COR-L47 (cell line): ENCODE measurements around the gene DLEC1.
A peak's percentile ranks its signal among the peaks of the same experiment; 100 is the strongest.

Experiments
- DNase-seq: peaks from one replicate; lab custom pipeline; 2025; lab: John Stamatoyannopoulos, UW

Gene DLEC1, protein sequence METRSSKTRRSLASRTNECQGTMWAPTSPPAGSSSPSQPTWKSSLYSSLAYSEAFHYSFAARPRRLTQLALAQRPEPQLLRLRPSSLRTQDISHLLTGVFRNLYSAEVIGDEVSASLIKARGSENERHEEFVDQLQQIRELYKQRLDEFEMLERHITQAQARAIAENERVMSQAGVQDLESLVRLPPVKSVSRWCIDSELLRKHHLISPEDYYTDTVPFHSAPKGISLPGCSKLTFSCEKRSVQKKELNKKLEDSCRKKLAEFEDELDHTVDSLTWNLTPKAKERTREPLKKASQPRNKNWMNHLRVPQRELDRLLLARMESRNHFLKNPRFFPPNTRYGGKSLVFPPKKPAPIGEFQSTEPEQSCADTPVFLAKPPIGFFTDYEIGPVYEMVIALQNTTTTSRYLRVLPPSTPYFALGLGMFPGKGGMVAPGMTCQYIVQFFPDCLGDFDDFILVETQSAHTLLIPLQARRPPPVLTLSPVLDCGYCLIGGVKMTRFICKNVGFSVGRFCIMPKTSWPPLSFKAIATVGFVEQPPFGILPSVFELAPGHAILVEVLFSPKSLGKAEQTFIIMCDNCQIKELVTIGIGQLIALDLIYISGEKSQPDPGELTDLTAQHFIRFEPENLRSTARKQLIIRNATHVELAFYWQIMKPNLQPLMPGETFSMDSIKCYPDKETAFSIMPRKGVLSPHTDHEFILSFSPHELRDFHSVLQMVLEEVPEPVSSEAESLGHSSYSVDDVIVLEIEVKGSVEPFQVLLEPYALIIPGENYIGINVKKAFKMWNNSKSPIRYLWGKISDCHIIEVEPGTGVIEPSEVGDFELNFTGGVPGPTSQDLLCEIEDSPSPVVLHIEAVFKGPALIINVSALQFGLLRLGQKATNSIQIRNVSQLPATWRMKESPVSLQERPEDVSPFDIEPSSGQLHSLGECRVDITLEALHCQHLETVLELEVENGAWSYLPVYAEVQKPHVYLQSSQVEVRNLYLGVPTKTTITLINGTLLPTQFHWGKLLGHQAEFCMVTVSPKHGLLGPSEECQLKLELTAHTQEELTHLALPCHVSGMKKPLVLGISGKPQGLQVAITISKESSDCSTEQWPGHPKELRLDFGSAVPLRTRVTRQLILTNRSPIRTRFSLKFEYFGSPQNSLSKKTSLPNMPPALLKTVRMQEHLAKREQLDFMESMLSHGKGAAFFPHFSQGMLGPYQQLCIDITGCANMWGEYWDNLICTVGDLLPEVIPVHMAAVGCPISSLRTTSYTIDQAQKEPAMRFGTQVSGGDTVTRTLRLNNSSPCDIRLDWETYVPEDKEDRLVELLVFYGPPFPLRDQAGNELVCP (N-terminal part only)

DNA sequence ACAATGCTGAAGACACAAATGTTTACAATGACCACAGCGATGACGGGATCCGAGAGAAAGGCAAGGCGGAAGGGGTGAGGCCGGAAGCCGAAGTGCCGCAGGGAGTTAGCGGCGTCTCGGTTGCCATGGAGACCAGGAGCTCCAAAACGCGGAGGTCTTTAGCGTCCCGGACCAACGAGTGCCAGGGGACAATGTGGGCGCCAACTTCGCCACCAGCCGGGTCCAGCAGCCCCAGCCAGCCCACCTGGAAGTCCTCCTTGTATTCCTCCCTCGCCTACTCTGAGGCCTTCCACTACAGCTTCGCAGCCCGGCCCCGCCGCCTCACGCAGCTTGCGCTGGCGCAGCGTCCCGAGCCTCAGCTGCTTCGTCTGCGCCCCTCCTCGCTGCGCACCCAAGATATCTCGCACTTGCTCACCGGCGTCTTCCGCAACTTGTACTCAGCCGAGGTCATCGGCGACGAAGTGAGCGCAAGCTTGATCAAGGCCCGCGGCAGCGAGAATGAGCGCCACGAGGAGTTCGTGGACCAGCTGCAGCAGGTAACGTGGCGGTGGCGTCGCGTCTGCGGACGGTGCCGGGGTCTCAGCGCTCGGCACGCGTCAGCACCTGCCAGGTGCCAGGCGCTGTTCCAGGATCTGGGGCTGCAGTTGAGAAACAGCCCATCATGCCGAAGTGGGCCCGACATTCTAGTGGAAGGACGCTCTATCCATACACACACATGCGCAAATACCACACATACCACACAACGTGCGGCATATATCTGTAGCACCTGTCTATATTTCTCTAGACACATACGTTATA is at the start of gene DLEC1:
DLEC1 (plus strand) TSS at position 108 of the 798 bp plus-strand sequence; CDS start at position 126, 18 bp downstream.
- no peak for DNase-seq

DNA sequence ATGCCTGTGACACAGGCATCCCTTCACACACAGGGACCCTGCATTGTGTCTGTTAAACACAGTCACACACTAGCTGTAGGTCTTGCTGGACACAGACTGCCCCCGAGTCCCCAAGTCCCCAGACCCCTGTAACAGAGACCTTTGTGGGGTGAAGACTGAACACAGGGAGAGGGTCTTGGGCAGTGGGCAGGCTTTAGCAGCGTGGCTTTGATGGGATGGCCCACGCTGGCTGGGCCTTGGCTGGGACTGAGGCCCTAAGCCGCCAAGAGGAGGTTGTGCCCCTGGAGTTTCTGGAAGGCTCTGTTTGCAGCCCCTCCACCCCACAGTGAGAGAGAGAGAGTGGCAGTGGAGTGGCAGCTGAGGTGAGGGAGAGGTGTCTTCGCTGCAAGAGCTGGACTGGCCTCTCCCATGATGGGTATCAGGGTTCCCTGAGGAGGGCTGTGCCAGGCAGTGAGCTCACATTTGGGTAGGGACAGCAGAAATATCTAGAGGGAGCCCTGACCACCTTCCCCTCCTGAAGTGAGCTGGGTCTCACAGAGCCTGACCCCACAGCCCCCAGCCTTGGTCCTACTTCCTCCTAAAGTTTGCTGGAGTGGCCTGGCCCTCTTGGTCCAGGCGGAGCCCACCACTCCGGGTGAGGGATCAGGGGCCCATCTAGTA is 49.1 kb upstream of the DLEC1 start:
- DNase-seq, result no peak

- peak; percentile 14 for DNase-seq
Observed at GRCh38 chr3:37990527-37990926, 48.5 kb upstream of the DLEC1 start, which contains the start of gene VILL. Gene VILL (plus strand): TSS chr3:37990786. CDS start chr3:37993673, 2,887 bp downstream.

DNA sequence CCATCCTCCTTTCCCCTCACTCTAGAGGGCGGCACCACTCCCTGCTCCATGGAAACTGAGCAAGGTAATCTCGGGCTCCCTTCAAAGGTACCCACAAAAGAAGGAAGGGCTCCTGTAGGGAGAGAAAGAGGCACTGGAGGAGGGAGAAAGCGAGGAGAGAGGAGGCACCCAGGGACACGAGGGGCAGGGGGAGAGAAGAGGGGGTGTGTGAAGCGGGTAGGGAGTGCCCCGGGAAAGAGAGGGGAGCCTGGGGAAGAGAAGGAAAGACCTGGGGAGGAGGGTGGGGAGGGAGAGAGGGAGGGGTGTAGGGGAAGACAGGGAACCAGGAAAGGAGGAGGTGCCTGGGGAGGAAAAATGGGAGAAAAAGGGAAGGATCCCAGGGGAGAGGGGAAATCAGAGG is 47.9 kb upstream of the DLEC1 start:
- DNase-seq, result no peak

GRCh38 chr3:37991823-37992222 is 47.2 kb upstream of the DLEC1 start:
- no peak for DNase-seq

DNA sequence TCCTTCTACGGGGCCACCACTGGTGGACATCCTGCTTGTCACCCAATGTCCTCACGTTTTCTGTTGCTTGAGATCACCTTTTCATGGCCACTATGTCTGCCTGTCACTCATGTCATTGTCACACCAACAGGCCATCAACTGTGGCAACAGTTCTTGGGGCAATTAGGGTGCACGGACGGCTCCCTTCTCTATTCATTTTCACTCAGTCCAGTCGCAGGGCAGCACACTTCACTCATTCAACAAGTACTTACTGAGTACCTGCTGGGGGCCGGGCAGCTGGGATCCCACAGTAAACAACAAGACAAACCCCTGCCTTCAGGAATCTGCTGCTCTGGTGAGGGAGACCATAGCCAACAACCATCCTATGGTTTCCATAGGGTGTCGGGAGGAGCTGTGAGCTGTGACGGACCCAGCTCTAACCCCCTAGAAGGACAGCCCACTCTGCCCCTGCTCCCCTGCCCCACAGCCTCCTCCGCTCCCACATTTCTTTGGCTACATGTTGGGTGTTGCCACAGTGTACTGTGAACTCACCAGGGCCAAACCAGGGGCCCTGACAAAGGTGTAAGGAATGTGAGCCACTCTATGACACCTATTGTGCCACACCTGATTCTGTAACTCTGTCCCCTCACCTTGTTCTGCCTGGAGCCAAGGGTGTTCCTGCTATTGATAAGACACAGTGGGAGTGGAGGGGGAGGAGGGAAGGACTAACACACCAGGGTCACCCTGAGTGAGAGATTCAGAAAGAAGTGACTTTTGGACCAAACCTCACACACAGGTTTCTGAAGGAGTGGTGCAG is 46.5 kb upstream of the DLEC1 start:
- DNase-seq, result no peak

DNA sequence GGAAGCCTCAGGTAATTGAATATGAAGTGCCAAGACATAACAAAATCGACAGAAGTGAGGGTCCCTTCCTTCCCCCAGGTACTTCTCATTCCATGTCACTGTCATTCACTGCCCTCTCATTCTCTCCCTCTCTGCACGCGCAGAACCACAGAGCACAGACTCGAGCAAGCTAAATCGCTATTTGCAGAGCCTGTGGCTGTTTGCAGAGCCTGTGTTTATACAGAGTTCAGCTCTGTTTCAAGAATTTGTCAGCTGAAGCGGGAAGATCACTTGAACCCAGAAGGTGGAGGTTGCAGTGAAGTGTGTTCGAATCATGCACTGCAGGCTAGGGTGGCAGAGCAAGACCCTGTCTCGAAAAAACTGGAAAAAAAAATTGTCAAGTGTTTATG is 45.9 kb upstream of the DLEC1 start:
- no peak for DNase-seq

- DNase-seq, result no peak
Observed at GRCh38 chr3:37993460-37993819, 45.6 kb upstream of the DLEC1 start.

- DNase-seq, result peak; percentile 42
Observed at GRCh38 chr3:37993820-37994638, 45.0 kb upstream of the DLEC1 start.

GRCh38 chr3:37994639-37994972 is 44.4 kb upstream of the DLEC1 start:
- no peak for DNase-seq

DNA sequence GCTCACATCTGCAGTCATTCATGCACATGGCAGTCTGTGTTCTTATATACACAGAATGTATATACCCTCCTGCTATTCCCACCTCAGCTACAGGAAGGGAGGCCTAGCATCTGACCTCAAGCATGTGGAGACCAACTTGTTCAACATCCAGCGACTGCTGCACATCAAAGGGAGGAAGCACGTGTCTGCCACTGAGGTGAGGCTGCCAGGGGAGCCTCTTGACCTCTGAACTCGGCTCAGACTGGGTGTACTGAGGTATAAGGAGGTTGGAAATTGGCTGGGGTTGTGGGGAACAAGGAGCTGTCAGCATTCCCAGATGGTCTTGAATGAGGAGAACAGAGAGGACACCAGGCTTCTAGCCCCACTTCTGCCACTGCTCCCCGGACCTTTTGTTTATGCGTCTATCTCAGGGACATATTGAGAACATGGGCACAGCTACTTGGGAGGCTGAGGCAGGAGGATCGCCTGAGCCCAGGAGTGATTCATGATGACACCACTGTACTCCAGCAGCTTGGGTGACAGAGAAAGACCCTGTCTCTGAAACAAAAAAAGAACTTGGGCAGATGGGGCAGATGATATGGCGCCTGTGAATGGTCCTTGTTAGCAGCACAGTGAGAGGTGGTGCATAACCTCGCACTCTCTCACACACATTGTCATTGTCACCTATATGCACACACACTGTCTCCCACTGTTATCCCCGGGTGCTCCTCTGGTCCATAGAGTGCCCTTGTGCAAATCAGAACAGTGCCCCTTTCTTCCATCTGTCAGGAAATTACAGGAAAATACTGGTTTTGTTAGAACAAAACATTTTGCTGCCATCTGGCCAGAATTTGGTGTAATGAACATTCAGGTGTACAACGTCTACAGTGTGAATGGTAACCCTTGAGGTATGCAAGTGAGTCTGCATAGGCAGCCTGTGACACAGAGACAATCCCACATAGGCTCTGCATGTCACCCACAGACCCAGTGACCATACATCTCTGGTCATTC is 43.1 kb upstream of the DLEC1 start:
- no peak for DNase-seq

- DNase-seq, result no peak
Observed at GRCh38 chr3:37996785-37997301, 42.2 kb upstream of the DLEC1 start.

GRCh38 chr3:37997342-37997741 is 41.7 kb upstream of the DLEC1 start:
- DNase-seq, result no peak

DNA sequence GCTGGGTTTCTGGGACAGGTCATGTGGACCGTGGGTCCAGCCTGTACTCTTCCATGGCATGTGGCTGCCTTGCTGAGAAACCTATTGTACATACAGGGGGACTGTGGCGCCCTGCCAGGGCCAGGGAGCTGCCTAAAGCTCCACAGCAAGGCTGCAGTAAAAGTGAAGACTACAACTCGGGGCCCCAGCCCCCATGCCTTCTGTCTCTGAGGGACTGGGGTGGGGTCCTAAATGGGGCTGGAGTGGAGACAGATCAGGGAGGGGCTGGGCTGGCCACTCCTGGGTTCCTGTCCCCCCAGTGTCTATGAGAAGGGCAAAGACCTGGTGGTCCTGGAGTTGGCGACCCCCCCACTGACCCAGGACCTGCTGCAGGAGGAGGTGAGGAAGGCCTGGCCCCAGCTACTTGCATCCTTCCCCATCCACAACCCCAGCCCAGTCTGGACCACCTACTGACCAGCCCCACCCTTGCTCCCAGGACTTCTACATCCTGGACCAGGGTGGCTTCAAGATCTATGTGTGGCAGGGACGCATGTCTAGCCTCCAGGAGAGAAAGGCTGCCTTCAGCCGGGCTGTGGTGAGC is 41.1 kb upstream of the DLEC1 start:
- no peak for DNase-seq

GRCh38 chr3:37999836-38000235 is 39.2 kb upstream of the DLEC1 start:
- DNase-seq, result no peak

DNA sequence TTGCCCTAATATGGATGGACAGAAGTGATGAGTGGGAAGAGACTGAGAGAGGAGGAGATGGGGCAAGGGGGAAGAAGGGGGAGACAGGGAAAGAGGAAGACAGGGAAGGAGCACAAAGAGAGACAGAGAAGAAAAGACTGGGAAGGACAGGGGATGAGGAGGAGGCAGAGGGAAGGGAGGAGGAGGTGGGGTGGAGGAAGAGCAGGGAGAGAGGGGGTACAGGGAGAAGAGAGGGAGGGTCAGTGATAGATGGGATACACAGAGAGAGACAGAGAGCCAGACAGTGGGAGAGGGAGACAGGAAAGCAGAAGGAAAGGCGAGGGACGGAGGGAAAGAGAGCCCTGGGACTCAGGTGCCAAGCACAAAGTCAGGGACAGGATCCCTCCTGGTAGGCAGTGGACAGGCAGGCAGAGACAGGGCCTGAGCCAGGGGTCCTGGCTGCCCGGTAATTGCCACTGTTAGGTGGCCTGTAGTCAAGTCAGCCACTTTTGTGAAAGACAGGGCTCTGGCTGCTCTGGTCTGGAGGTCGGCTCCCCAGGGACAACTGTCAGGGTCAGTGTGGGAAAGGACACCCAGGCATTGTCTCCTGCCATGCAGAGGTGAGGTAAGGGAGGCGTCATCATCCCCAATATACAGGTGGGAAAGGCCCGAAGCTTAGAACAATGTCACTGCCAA is 38.6 kb upstream of the DLEC1 start:
- DNase-seq, result no peak
